K562 (cell line): Measurements from ENCODE around the gene VSTM2A. TPM values are rescaled to one million over a fixed set of nuclear protein-coding genes. Genes with fewer than 3 reads are reported as not detected.

Experiments used
- ATAC-seq: fragments of 200-7000 bp; cut with Tn5 transposase; 3 replicates; pipeline ENCODE4 v1.9.1; 2020; ENCODE audit warnings: moderate library complexity
- Bru-seq: library from RNA; stranded (reverse); fragments of 400-500 nt; gene quantifications from one replicate; lab custom pipeline; 2021; lab: Mats Ljungman, UMichigan
- BruChase-seq, 2 experiments: library from RNA; stranded (reverse); fragments of 400-500 nt; gene quantifications; one replicate each; lab custom pipeline; 2021; lab: Mats Ljungman, UMichigan
- BruUV-seq: library from RNA; stranded (reverse); fragments of 400-500 nt; replicated peaks from 2 replicates; lab custom pipeline; 2021; lab: Mats Ljungman, UMichigan
- CTCF ChIA-PET: fragments of 300-600 bp; formaldehyde crosslinking; extraction: SDS; loops from one replicate; lab custom pipeline; 2021; ENCODE audit warnings: low intra/inter-chr PET ratio; lab: Yijun Ruan, JAX
- POLR2A ChIA-PET: fragments of 300-600, 350-650 bp; sonication (Branson Sonifier 250); formaldehyde crosslinking; extraction: SDS; loops from one replicate; lab custom pipeline; 2021; ENCODE audit warnings: antibody characterized with exemption, inconsistent platforms; lab: Yijun Ruan, JAX
- DNase-seq, 4 experiments: peaks; one replicate each; pipeline versions ENCODE4 v3.0.0 to v3.0.0-alpha.2; 2011 to 2018; ENCODE audit warnings: low spot score in 3 of 4, mixed read lengths in 3 of 4; ENCODE audit errors: extremely low read depth in 1 of 4
- FAIRE-seq: peaks from 2 replicates; lab custom pipeline; 2011; peaks lifted over from hg19 to GRCh38; lab: Jason Lieb, UNC
- H2AFZ ChIP-seq: 2 replicates; pipeline ENCODE4 v1.6.0; 2011; ENCODE audit warnings: low read depth, low read length, control low read depth, inconsistent platforms
- H3K27ac ChIP-seq: fragments of 200-600 bp; 3 replicates; pipeline ENCODE4 v1.8.0; 2011; ENCODE audit warnings: low read depth, mild to moderate bottlenecking, control low read depth, inconsistent platforms, low read length, moderate library complexity, mixed read lengths; ENCODE audit errors: extremely low read depth
- H3K27me3 ChIP-seq, 2 experiments: fragments of 300-600 bp in 1 of 2; 2 replicates in 1 of 2; 3 replicates in 1 of 2; pipeline versions ENCODE4 v1.6.0 to v1.8.0; 2011; ENCODE audit warnings: inconsistent platforms in 2 of 2, low read length in 2 of 2, mild to moderate bottlenecking in 1 of 2, mixed read lengths in 1 of 2, moderate library complexity in 1 of 2; ENCODE audit not compliant: control insufficient read depth in 2 of 2, insufficient read depth in 2 of 2
- H3K36me3 ChIP-seq: fragments of 300-600 bp; 3 replicates; pipeline ENCODE4 v1.8.0; 2011; ENCODE audit warnings: mild to moderate bottlenecking, low read length, inconsistent platforms; ENCODE audit not compliant: control insufficient read depth, insufficient read depth
- H3K4me1 ChIP-seq, 2 experiments: fragments of 200-600 bp in 1 of 2; replicated peaks in 1 of 2; 2 replicates in 1 of 2; 3 replicates in 1 of 2; pipeline versions ENCODE4 v1.5.1 to v1.8.0; 2011; ENCODE audit warnings: inconsistent platforms in 2 of 2, low read length in 2 of 2, mild to moderate bottlenecking in 1 of 2, mixed read lengths in 1 of 2, moderate library complexity in 1 of 2; ENCODE audit not compliant: control insufficient read depth in 2 of 2, insufficient read depth in 2 of 2
- H3K4me2 ChIP-seq: 2 replicates; pipeline ENCODE4 v1.6.1; 2011; ENCODE audit warnings: low read length, control low read depth, inconsistent platforms, mixed read lengths; ENCODE audit not compliant: insufficient read depth
- H3K4me3 ChIP-seq: fragments of 200-600 bp; sonication (generic), shearing (Covaris generic); 2 replicates; pipeline ENCODE4 v1.5.1; 2016; ENCODE audit warnings: control low read depth, inconsistent platforms
- H3K79me2 ChIP-seq: fragments of 200-600 bp; 3 replicates; pipeline ENCODE4 v1.8.0; 2011; ENCODE audit warnings: low read length, inconsistent platforms; ENCODE audit not compliant: control insufficient read depth, insufficient read depth
- H3K9ac ChIP-seq, 2 experiments: 2 replicates each; pipeline versions ENCODE4 v1.6.0 to v1.6.1; 2011; ENCODE audit warnings: low read depth in 2 of 2, low read length in 2 of 2, control low read depth in 1 of 2, inconsistent platforms in 1 of 2, mild to moderate bottlenecking in 1 of 2, mixed read lengths in 1 of 2; ENCODE audit not compliant: insufficient read depth in 1 of 2
- H3K9me1 ChIP-seq: one replicate; pipeline ENCODE4 v1.6.0; 2011; ENCODE audit warnings: inconsistent platforms, mild to moderate bottlenecking, low read length, moderate library complexity; ENCODE audit not compliant: control insufficient read depth, insufficient read depth
- H3K9me3 ChIP-seq: replicated peaks from 2 replicates; pipeline ENCODE4 v1.5.1; 2011; ENCODE audit warnings: low read depth, low read length, inconsistent platforms; ENCODE audit not compliant: control insufficient read depth, insufficient read depth
- H4K20me1 ChIP-seq: replicated peaks from 2 replicates; pipeline ENCODE4 v1.6.1; 2011; ENCODE audit warnings: low read length, inconsistent platforms, mixed read lengths; ENCODE audit not compliant: control insufficient read depth, insufficient read depth
- WGBS: fragments of 100-300 bp; shearing (Covaris generic); methylation state at CpG from one replicate; pipeline ENCODE4 v1.1.6; 2016; ENCODE audit warnings: low coverage, mixed read lengths; ENCODE audit not compliant: insufficient coverage; ENCODE audit errors: missing lambda C conversion rate; 5-methylcytosine and 5-hydroxymethylcytosine counted together
- in situ Hi-C: fragments of 300-500 bp; cut with MboI; formaldehyde crosslinking; loops from 4 replicates; pipeline ENCODE4 v1.15.0; 2018; ENCODE audit warnings: inconsistent platforms, mixed read lengths
- intact Hi-C: fragments of 100-400 bp; cut with micrococcal nuclease; formaldehyde crosslinking; loops from 2 replicates; pipeline ENCODE4 v1.14.2; 2022
- long read RNA-seq, 3 experiments: library from polyadenylated mRNA in 2 of 3; library from RNA in 1 of 3; unstranded in 2 of 3; stranded (forward) in 1 of 3; transcript quantifications; one replicate each; pipeline ENCODE4 v2.0.0, GENCODE V29; 2019 to 2022
- polyA minus RNA-seq, 3 experiments: library from RNA; depleted of rRNA, polyadenylated mRNA; stranded (reverse); fragments of >200 nt; gene quantifications; 2 replicates each; pipeline ENCODE4 v1.2.3, GENCODE V29; 2011
- polyA plus RNA-seq, 8 experiments: library from polyadenylated mRNA; depleted of rRNA in 4 of 8; stranded (reverse) in 5 of 8; unstranded in 3 of 8; fragments of >200 nt; fragmentation: Nextera tagmentation in 2 of 8; fragmentation: Illumina TruSeq in 1 of 8; extraction: Ambion mirVana in 2 of 8; extraction: Trizol in 1 of 8; gene quantifications; 2 replicates each; pipeline versions ENCODE4 v1.2.1 to v1.2.3, GENCODE V29; 2011 to 2014; ENCODE audit warnings: inconsistent platforms in 1 of 8, missing spikeins in 1 of 8
- total RNA-seq, 7 experiments: library from RNA; depleted of rRNA in 6 of 7; stranded (reverse); fragments of >200 nt in 6 of 7; fragmentation: Illumina TruSeq in 2 of 7; extraction: Trizol in 2 of 7; gene quantifications; 2 replicates each; pipeline versions ENCODE4 v1.2.1 to v1.2.3, GENCODE V29; 2011 to 2021; ENCODE audit warnings: low replicate concordance in 1 of 7
- TF ChIP-seq, protein P1 (sequence below): sonication (generic); formaldehyde crosslinking; IDR thresholded peaks from 2 replicates; pipeline ENCODE4 v1.8.1; 2022; ENCODE audit warnings: missing genetic modification reagents
- TF ChIP-seq, protein P2 (sequence below), 2 experiments: fragments of 450-650 bp; formaldehyde crosslinking in 1 of 2; IDR thresholded peaks; 2 replicates each; pipeline versions ENCODE4 v1.4.0 to v1.6.1; 2014 to 2020; ENCODE audit warnings: mild to moderate bottlenecking in 2 of 2, borderline replicate concordance in 1 of 2, low read depth in 1 of 2

VSTM2A gene, protein sequence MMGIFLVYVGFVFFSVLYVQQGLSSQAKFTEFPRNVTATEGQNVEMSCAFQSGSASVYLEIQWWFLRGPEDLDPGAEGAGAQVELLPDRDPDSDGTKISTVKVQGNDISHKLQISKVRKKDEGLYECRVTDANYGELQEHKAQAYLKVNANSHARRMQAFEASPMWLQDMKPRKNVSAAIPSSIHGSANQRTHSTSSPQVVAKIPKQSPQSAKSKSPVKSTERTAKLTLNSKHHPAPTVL
- not detected in 2 replicates for total RNA-seq (2011; cell fraction: chromatin; rRNA removed; ENCODE audit: low replicate concordance)
- total RNA-seq (2011; cell fraction: nucleolus; rRNA removed), result not detected in 2 replicates
- not detected in 2 replicates for total RNA-seq (2011; cell fraction: nucleoplasm; rRNA removed)
- total RNA-seq (2014; rRNA removed) (not detected in 2 replicates), total RNA-seq (2014; rRNA removed; fragmentation: Illumina TruSeq; extraction: Trizol) (not detected in 2 replicates), total RNA-seq (2015; rRNA removed; fragmentation: Illumina TruSeq; extraction: Trizol) (not detected in 2 replicates), total RNA-seq (2021) (not detected in 2 replicates), polyA plus RNA-seq (2011; rRNA removed) (not detected in 2 replicates), polyA plus RNA-seq (2014; fragmentation: Illumina TruSeq; extraction: Trizol) (not detected in 2 replicates), polyA plus RNA-seq (2014; fragmentation: Nextera tagmentation; extraction: Ambion mirVana) (not detected), polyA plus RNA-seq (2014; rRNA removed) (not detected in 2 replicates), polyA minus RNA-seq (2011; rRNA and poly(A)+ RNA removed) (not detected in 2 replicates), Bru-seq, nascent RNA (not detected), BruChase-seq, experiment 1, labeled RNA remaining after a 2-hour chase (not detected), BruChase-seq, experiment 2, labeled RNA remaining after a 6-hour chase (not detected)
- not detected in 2 replicates for polyA plus RNA-seq (2011; cell fraction: cytosol; rRNA removed)
- polyA plus RNA-seq (2011; cell fraction: nucleus; rRNA removed), result not detected in 2 replicates
- polyA plus RNA-seq (2012), result not detected in 2 replicates
- polyA minus RNA-seq (2011; cell fraction: cytosol; rRNA and poly(A)+ RNA removed), result not detected in 2 replicates
- not detected in 2 replicates for polyA minus RNA-seq (2011; cell fraction: nucleus; rRNA and poly(A)+ RNA removed)
- long read RNA-seq, experiment 1, result 0 reads
- long read RNA-seq, experiment 2, result 0 reads
- long read RNA-seq, experiment 3, result 0 reads

DNA sequence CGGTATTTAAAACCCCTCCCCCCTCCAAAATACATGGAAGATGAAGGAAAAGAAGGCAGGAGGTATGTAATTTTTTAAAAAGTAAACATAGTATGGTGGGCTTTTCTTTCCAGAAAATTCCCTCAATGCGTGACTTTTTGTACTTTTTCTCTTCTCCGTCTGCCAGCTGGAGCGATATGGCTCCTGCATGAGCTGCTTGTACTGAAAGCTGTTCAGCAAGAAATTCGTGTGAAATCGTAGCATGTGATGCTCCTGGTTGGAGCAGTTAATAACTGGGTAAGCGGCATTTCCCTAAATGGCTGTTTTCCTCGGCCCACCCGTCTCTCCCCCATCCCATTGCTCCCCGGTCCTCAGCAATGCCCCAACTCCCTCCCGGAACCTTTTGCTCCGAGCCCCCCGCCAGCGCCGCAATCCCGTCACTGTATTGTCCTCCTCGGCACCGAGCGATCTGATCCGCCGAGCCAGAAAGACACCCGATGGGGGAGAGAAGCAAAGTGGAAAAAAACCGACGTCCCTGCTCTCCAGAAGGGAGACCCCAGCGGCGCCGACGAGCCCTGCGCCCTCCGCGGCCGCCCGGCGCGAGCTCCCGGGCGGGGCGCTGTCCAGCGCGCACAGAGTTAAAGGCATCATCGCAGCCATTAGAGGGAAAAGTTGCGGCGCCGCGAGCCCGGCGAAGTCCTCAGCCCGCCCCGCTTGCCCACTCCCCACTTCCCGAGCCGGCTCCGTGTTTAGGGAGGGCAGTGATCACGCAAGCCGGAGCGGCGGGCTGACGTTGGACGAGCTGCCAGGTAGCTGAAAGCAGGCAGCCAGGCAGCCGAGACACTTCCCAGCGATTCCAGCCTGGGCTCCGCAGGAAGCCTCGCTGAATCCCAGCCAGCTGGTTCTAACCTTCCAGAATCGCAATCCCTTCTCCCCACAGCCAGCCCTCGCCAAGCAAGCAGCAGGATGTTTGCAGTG lies at the start of gene VSTM2A:
VSTM2A (plus strand) TSS at position 707 of the 957 bp plus-strand sequence. CDS start 356 bp downstream, outside the sequence.
- H3K36me3 ChIP-seq, result no peaks in the 10 kb centered on the region
- ChIA-PET POLR2A (no interaction called here), CTCF (no interaction called here)
- no peak for FAIRE-seq
- no peak within 1 kb of the TSS for H3K4me2 ChIP-seq
- H3K27me3 ChIP-seq, result 0 out of 5 replicates have a peak, but pooled peaks cover 0 to 2% of the 10 kb centered on the region in 2 experiments
- TF ChIP-seq, protein P1, sequence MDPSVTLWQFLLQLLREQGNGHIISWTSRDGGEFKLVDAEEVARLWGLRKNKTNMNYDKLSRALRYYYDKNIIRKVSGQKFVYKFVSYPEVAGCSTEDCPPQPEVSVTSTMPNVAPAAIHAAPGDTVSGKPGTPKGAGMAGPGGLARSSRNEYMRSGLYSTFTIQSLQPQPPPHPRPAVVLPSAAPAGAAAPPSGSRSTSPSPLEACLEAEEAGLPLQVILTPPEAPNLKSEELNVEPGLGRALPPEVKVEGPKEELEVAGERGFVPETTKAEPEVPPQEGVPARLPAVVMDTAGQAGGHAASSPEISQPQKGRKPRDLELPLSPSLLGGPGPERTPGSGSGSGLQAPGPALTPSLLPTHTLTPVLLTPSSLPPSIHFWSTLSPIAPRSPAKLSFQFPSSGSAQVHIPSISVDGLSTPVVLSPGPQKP (CRISPR knock-in tag), result no peak
- TF ChIP-seq, protein P2, sequence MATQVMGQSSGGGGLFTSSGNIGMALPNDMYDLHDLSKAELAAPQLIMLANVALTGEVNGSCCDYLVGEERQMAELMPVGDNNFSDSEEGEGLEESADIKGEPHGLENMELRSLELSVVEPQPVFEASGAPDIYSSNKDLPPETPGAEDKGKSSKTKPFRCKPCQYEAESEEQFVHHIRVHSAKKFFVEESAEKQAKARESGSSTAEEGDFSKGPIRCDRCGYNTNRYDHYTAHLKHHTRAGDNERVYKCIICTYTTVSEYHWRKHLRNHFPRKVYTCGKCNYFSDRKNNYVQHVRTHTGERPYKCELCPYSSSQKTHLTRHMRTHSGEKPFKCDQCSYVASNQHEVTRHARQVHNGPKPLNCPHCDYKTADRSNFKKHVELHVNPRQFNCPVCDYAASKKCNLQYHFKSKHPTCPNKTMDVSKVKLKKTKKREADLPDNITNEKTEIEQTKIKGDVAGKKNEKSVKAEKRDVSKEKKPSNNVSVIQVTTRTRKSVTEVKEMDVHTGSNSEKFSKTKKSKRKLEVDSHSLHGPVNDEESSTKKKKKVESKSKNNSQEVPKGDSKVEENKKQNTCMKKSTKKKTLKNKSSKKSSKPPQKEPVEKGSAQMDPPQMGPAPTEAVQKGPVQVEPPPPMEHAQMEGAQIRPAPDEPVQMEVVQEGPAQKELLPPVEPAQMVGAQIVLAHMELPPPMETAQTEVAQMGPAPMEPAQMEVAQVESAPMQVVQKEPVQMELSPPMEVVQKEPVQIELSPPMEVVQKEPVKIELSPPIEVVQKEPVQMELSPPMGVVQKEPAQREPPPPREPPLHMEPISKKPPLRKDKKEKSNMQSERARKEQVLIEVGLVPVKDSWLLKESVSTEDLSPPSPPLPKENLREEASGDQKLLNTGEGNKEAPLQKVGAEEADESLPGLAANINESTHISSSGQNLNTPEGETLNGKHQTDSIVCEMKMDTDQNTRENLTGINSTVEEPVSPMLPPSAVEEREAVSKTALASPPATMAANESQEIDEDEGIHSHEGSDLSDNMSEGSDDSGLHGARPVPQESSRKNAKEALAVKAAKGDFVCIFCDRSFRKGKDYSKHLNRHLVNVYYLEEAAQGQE (IDR thresholded peaks at IDR 0.05; ENCODE audit: borderline replicate concordance), result 0 out of 2 replicates have a peak, but pooled peaks have one; percentile 5
- TF ChIP-seq, protein P2 (CRISPR knock-in tag; IDR thresholded peaks at IDR 0.05; ENCODE audit: low read depth), result no peak
- H3K79me2 ChIP-seq, result no peaks in the 10 kb centered on the region
- no TSS peak for BruUV-seq
- H3K9me1 ChIP-seq, result no peaks in the 10 kb centered on the region
- WGBS, result 4% methylated on average over 31 of the region's 64 CpGs
- ATAC-seq, result 0 out of 3 replicates have a peak, but pooled peaks have one; percentile 49
- intact Hi-C loops (no loop called here), in situ Hi-C loops (loop anchor here (5.0 kb wide), 1 partner anchor 115 kb away; no protein-coding TSS in a partner anchor)
- H3K9ac ChIP-seq, result no peak within 1 kb of the TSS
- H3K27ac ChIP-seq, result no peak within 1 kb of the TSS
- H3K4me3 ChIP-seq, result no peak within 1 kb of the TSS
- no peak for DNase-seq
- no peaks in the 10 kb centered on the region for H4K20me1 ChIP-seq
- H3K4me1 ChIP-seq, result peaks cover 0 to 5% of the 10 kb centered on the region in 2 experiments; a peak in 2 of 5 replicates
- no peak within 1 kb of the TSS for H2AFZ ChIP-seq
- no peaks in the 10 kb centered on the region for H3K9me3 ChIP-seq
